Hepatocyte (in vitro differentiated cells): ENCODE measurements around the gene TMPRSS5. TPM values are rescaled to one million over a fixed set of nuclear protein-coding genes. Genes with fewer than 3 reads are reported as not detected.

Experiments
- DNase-seq: peaks from one replicate; pipeline ENCODE4 v3.0.0-alpha.2; 2016; ENCODE audit warnings: low spot score
- H2AFZ ChIP-seq: fragments of 200-600 bp; sonication (generic); 2 replicates; pipeline ENCODE4 v1.6.0; 2016; ENCODE audit warnings: antibody characterized with exemption, mild to moderate bottlenecking
- H3K27ac ChIP-seq: fragments of 200-600 bp; sonication (generic); 2 replicates; pipeline ENCODE4 v1.5.1; 2016; ENCODE audit warnings: mild to moderate bottlenecking
- H3K27me3 ChIP-seq: fragments of 200-600 bp; sonication (generic); 2 replicates; pipeline ENCODE4 v1.6.1; 2016
- H3K36me3 ChIP-seq: fragments of 200-600 bp; sonication (generic); replicated peaks from 2 replicates; pipeline ENCODE4 v1.5.1; 2016; ENCODE audit warnings: low read depth; ENCODE audit not compliant: insufficient read depth
- H3K4me1 ChIP-seq: fragments of 200-600 bp; sonication (generic); 2 replicates; pipeline ENCODE4 v1.5.1; 2016; ENCODE audit warnings: mild to moderate bottlenecking, moderate library complexity; ENCODE audit not compliant: insufficient read depth
- H3K4me2 ChIP-seq: fragments of 200-600 bp; sonication (generic); 2 replicates; pipeline ENCODE4 v1.6.0; 2016
- H3K4me3 ChIP-seq: fragments of 200-600 bp; sonication (generic); 2 replicates; pipeline ENCODE4 v1.5.1; 2016; ENCODE audit warnings: mild to moderate bottlenecking
- H3K79me2 ChIP-seq: fragments of 200-600 bp; sonication (generic); 2 replicates; pipeline ENCODE4 v1.6.0; 2017; ENCODE audit warnings: mild to moderate bottlenecking
- H3K9me2 ChIP-seq: fragments of 200-600 bp; sonication (generic); replicated peaks from 2 replicates; pipeline ENCODE4 v1.6.0; 2017; ENCODE audit warnings: mild to moderate bottlenecking; ENCODE audit not compliant: insufficient read depth
- H3K9me3 ChIP-seq: fragments of 200-600 bp; sonication (generic); 2 replicates; pipeline ENCODE4 v1.5.1; 2016; ENCODE audit warnings: low read depth, mild to moderate bottlenecking
- H4K20me1 ChIP-seq: fragments of 200-600 bp; sonication (generic); 2 replicates; pipeline ENCODE4 v1.6.0; 2016; ENCODE audit warnings: mild to moderate bottlenecking; ENCODE audit not compliant: insufficient read depth, poor library complexity, severe bottlenecking
- EZH2 ChIP-seq: fragments of 200-600 bp; sonication (generic); IDR thresholded peaks from 2 replicates; pipeline ENCODE4 v1.6.1; 2016; ENCODE audit warnings: antibody characterized with exemption, mild to moderate bottlenecking, borderline replicate concordance
- EZH2phosphoT487 ChIP-seq: fragments of 200-600 bp; sonication (generic); IDR thresholded peaks from one replicate; pipeline ENCODE4 v1.6.1; 2018; ENCODE audit warnings: antibody characterized with exemption, mild to moderate bottlenecking, low read depth, moderate library complexity; ENCODE audit not compliant: unreplicated experiment, severe bottlenecking
- WGBS: methylation state at CpG from one replicate; pipeline ENCODE4 v1.1.6; 2016; ENCODE audit warnings: low lambda C conversion rate; ENCODE audit errors: missing lambda C conversion rate; 5-methylcytosine and 5-hydroxymethylcytosine counted together
- polyA plus RNA-seq: library from polyadenylated mRNA; unstranded; fragments of >200 nt; fragmentation: Nextera tagmentation; extraction: Ambion mirVana; gene quantifications from 2 replicates; pipeline ENCODE4 v1.2.1, GENCODE V29; 2016
- total RNA-seq: library from RNA; depleted of rRNA; stranded (reverse); fragments of >200 nt; gene quantifications from 2 replicates; pipeline ENCODE4 v1.2.3, GENCODE V29; 2014
- TF ChIP-seq, protein P1 (sequence below): fragments of 200-600 bp; sonication (generic); IDR thresholded peaks from 2 replicates; pipeline ENCODE4 v1.5.1; 2016; ENCODE audit warnings: antibody characterized with exemption, mild to moderate bottlenecking; ENCODE audit not compliant: poor library complexity

Gene TMPRSS5
- total and polyA plus RNA-seq, 2 experiments from 2014 or later = 0.20 to 0.63 TPM

DNA sequence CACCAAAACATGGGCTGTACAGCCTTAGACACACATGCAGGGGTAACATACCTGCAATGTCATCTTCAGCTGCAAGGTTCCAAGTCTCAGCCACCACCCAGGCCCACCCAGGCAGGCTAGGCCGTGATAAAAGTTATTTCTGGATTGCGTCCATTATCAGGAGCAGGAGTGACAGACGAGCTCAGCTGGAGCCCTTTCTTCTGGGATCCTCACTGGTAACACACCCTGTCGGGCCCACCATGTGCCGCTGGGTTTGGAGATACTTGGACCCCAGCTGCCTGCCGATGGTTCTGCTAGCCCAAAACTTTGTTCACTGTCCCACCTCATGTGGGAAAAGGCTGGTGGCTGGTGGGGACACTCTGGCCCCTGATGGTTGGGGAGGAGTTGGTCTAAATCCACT, 24.8 kb downstream of the TMPRSS5 start:
- Histone ChIP-seq H3K79me2 (no peaks in the 10 kb centered on the region), H3K9me3 (no peaks in the 10 kb centered on the region), H3K27ac (no peak overlapping the region), H3K4me3 (no peak overlapping the region), H4K20me1 (no peaks in the 10 kb centered on the region), H3K27me3 (no peaks in the 10 kb centered on the region), H3K9me2 (no peaks in the 10 kb centered on the region), H2AFZ (no peak overlapping the region), H3K4me2 (no peak overlapping the region), H3K4me1 (peaks cover 11% of the 10 kb centered on the region), H3K36me3 (no peaks in the 10 kb centered on the region)
- no peak for TF ChIP-seq EZH2phosphoT487
- no peak for TF ChIP-seq EZH2
- WGBS = 84% methylated on average over 6 of the region's 6 CpGs
- DNase-seq = no peak

DNA sequence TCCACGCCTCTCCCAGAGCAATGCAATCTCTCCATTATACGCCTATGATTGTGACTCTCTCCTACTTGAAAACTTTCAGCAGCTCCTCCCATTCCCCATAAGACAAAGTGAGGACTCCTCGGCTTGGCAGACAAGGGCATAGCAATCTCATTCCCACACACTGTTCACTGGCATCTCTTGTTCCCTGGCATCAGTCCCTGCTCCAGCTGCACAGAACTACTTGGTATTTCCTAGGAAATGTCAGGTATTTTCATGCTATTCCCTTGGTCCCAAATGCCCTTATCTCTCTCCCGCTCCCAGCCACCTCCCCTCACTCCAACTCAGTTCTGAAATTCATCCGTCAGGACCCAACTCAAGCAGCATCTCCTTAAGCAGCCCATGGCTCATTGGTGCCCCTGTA, 28.4 kb downstream of the TMPRSS5 start:
- H3K9me3 ChIP-seq = no peaks in the 10 kb centered on the region
- no peaks in the 10 kb centered on the region for H3K27me3 ChIP-seq
- H3K4me2 ChIP-seq = no peak overlapping the region
- WGBS = 95% methylated on average over 5 of the region's 5 CpGs
- H3K4me3 ChIP-seq = no peak overlapping the region
- peaks cover 11% of the 10 kb centered on the region for H3K4me1 ChIP-seq
- no peaks in the 10 kb centered on the region for H3K79me2 ChIP-seq
- no peaks in the 10 kb centered on the region for H3K36me3 ChIP-seq
- no peak overlapping the region for H2AFZ ChIP-seq
- H3K9me2 ChIP-seq = no peaks in the 10 kb centered on the region
- TF ChIP-seq, protein P1, sequence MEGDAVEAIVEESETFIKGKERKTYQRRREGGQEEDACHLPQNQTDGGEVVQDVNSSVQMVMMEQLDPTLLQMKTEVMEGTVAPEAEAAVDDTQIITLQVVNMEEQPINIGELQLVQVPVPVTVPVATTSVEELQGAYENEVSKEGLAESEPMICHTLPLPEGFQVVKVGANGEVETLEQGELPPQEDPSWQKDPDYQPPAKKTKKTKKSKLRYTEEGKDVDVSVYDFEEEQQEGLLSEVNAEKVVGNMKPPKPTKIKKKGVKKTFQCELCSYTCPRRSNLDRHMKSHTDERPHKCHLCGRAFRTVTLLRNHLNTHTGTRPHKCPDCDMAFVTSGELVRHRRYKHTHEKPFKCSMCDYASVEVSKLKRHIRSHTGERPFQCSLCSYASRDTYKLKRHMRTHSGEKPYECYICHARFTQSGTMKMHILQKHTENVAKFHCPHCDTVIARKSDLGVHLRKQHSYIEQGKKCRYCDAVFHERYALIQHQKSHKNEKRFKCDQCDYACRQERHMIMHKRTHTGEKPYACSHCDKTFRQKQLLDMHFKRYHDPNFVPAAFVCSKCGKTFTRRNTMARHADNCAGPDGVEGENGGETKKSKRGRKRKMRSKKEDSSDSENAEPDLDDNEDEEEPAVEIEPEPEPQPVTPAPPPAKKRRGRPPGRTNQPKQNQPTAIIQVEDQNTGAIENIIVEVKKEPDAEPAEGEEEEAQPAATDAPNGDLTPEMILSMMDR = no peak
- TF ChIP-seq EZH2phosphoT487 (no peak), EZH2 (no peak)
- H3K27ac ChIP-seq = no peak overlapping the region
- H4K20me1 ChIP-seq = no peaks in the 10 kb centered on the region
- no peak for DNase-seq

DNA sequence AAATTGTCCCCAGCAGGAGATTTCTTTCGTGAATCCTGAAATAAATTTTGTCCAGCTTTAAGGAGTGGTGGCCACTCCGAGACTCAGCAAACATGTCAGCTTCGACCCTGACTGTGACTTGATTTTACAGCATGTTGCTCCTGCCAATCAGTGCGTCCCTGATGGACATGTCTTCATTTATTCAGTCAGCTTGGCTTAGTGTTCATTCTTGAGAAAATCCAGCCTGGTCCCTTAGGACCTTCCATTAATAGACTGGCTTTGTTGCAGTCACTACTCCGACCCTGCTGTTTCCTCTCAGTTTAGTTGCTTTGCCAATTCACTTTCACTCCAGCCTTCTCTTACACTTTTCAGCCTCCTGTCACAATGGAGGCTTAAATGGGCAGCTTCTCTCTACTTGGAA, 30.5 kb downstream of the TMPRSS5 start:
- Histone ChIP-seq H3K27ac (no peak overlapping the region), H3K9me3 (no peaks in the 10 kb centered on the region), H3K36me3 (no peaks in the 10 kb centered on the region), H3K4me3 (no peak overlapping the region), H3K79me2 (no peaks in the 10 kb centered on the region), H3K4me2 (no peak overlapping the region), H3K27me3 (no peaks in the 10 kb centered on the region), H4K20me1 (no peaks in the 10 kb centered on the region), H3K9me2 (no peaks in the 10 kb centered on the region), H3K4me1 (peaks cover 6% of the 10 kb centered on the region), H2AFZ (no peak overlapping the region)
- DNase-seq = no peak
- 69% methylated on average over 5 of the region's 5 CpGs for WGBS
- TF ChIP-seq, protein P1 = no peak
- TF ChIP-seq EZH2 (no peak), EZH2phosphoT487 (no peak)

DNA sequence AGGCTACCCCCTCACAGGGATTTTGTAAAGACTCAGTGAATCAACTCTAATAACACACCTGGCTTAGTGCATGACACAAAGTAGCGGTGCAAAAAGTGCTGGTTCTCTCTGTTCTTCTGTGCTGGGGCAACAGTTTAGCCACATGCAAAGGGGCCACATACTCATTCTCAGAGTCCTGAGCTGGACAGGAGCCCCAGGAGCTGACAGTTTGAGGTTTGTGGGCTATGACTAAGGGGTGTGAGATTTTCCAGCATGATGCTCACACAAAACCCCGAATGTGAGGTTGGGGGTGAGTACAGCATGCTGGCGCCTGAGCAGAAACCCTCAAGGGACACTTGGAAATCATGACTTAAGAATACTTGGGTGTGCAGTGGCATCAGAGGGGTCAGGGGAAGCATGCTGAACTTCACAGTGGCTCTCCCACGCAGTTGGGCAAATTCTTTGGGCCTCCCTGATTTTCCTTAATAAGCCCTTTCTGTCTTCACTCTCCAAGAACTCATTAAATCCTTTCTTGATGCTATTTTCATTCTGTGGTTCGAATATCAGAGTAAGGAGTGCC, 31.0 kb downstream of the TMPRSS5 start:
- Histone ChIP-seq H3K9me2 (no peaks in the 10 kb centered on the region), H3K36me3 (no peaks in the 10 kb centered on the region), H3K4me2 (no peak overlapping the region), H3K79me2 (no peaks in the 10 kb centered on the region), H2AFZ (no peak overlapping the region), H3K27ac (no peak overlapping the region), H3K27me3 (no peaks in the 10 kb centered on the region), H4K20me1 (no peaks in the 10 kb centered on the region), H3K4me3 (no peak overlapping the region), H3K9me3 (no peaks in the 10 kb centered on the region), H3K4me1 (peaks cover 10% of the 10 kb centered on the region)
- WGBS = 76% methylated on average over 5 of the region's 5 CpGs
- TF ChIP-seq, protein P1 = no peak
- TF ChIP-seq EZH2phosphoT487 = no peak
- TF ChIP-seq EZH2 = no peak
- DNase-seq = no peak
